GM21526 (cell line): ENCODE results near the gene COX7B.
"Not testable (repeated sequence)": the region's sequence is repeated elsewhere in the genome, so short reads cannot be mapped to it uniquely, and the experiment has no call there.

Source experiments
- ATAC-seq: cut with Tn5 transposase; IDR thresholded peaks from one replicate; pipeline ENCODE4 v1.9.1; 2021; ENCODE audit warnings: moderate library complexity; ENCODE audit not compliant: unreplicated experiment, low FRiP score

Gene COX7B

DNA sequence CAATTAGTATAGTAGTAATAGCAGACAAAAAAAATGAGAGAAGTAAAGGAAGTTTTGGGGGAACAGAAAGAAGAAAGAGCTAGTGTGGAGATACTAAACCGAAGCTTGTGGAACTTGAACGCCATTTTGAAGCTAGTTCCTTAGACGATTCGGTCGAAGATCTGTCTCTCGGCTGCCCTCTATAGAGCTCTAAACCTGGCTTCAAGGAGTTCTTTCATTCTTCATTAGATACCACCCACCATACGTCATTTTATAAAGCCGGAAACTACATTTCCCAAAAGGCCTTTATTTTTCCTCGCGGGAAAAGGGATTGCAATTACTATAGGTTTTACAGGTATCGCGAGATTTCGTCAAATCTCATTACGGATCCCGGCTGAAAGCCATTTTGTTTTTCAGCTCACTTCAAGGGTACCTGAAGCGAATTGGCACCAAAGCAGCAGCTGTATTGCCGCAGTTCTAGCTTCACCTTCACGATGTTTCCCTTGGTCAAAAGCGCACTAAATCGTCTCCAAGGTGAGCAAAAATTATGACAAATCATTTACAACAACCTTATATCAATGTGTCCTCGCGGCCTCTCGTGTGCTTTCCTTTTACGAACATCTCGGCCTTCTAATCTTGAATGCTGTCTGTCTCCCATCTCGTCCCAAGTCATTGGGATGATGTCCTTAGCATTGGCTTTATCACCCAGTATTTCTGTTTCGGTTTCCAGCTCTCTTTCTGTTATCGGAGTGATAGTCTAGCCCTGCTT is at the start of gene COX7B:
Gene COX7B, plus strand, starts transcription at position 388 of the 748 bp plus-strand sequence. Its CDS starts 86 bp downstream, at position 474.
- peak; percentile 54 for ATAC-seq

DNA sequence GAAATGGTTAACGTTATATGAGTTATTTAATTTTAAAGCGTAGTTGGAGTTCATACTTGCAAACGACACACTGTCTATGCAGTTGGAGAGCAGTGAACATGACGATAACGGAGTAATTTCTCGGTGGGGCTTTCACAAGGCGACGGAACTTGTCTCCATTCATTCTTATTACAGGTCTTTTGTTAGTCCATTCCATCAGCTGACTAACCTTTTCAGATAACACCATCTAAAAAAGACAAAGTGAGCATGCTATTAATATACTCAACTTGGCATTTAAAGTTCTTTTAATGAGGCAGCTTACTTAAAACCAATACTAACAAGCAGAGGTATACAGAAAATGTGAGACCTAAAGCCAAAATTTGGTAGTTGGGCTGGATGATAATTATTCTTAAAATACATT is 23.9 kb upstream of the COX7B start:
- no peak for ATAC-seq

DNA sequence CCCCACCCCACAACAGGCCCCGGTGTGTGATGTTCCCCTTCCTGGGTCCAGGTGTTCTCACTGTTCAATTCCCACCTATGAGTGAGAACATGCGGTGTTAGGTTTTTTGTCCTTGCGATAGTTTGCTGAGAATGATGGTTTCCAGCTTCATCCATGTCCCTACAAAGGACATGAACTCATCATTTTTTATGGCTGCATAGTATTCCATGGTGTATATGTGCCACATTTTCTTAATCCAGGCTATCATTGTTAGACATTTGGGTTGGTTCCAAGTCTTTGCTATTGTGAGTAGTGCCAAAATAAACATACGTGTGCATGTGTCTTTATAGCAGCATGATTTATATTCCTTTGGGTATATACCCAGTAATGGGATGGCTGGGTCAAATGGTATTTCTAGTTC is 17.9 kb upstream of the COX7B start:
- ATAC-seq, result not testable (repeated sequence)

DNA sequence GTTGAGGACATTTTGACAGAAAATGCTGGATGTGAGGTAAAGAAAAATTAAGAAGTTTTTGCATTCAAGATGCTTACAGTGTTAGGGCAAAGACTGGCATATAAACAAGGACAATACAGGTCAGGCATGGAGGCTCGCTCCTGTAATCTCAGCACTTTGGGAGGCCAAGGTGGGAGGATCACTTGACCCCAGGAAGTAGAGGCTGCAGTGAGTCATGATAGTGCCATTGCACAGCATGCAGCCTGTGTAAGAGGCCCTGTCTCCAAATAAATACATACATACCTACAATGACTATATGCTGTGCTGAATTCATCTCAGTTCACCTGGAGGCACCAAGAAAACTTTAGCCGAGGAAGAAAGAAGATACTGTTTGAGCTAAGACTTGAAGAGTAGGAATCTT is 6.4 kb upstream of the COX7B start:
- no peak for ATAC-seq

GRCh38 chrX:77893713-77894112 is 5.6 kb upstream of the COX7B start:
- ATAC-seq, result no peak

DNA sequence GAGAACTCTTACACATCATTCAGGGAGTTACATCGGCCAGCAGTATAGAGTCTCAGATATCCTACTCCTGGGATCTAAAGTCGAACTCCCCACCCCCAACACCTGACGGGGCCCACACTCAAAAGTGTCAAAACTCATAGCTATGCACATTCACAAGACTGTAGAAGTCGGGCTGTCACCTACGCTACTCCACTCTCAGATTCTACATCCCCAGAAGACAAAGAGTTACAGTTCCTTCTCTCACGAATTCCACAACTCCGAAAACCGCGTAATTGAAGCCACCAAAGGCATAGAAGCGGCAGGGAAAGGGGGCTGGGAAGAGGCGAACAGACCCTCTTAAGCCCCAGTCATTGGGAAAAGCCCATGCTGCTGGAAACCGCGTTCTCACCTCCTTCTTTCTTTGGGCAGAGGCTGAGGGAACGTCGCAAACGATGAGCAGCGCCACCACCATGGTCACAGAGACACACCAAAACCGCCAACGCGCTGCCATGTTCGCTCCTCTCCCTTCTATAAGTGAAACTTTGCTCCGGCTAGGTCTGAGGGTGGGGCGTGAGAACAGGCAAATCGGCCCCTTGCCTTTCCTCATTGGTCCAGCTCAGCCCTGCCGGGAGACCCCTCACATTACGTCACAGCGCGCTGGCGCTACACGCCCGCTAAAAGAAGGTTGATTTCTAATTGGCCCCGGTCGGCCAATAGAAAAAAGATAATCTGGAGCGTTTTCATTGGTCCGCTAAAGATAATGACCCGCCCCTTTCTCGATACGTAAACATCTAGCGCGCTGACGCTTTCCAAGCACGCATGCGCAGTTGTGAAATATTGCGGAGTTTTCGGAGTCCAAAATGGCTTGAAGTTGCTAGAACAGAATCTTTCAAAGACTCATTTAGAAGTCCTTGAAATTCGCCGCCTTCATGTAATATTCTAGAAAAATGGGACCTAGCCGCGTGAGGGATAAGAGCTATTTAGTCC is 4.1 kb upstream of the COX7B start, which contains the start of gene MAGT1:
Gene MAGT1, minus strand, starts transcription at position 515 of the 966 bp plus-strand sequence. Its CDS starts 25 bp downstream, at position 490.
- peak; percentile 87 for ATAC-seq

DNA sequence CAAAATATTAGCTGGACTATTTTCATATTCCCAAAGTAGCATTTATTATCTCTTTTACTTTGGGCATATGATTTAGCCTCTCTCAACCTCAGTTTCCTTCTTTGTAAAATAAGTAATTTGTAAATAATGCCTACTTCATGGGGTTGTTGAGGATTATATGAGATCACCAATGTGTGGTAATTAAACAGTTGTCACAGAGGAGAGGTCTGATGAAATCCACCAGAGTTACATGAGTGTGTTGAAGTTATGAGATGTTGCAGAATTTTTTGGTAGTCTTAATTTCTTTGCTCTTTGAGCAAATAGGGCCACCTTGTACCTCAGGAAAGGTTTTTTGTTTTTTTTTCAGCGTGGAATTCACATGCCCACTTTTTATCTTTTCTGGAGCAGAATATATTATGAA is 1.4 kb downstream of the COX7B start:
- no peak for ATAC-seq

GRCh38 chrX:77901506-77901905 is 2.2 kb downstream of the COX7B start:
- ATAC-seq, result no peak

GRCh38 chrX:77910108-77910840 is 11.0 kb downstream of the COX7B start, which contains the start of gene ATP7A:
ATP7A (plus strand) TSS chrX:77910693; CDS start chrX:77971642, 60,949 bp downstream.
- ATAC-seq, result peak; percentile 85

DNA sequence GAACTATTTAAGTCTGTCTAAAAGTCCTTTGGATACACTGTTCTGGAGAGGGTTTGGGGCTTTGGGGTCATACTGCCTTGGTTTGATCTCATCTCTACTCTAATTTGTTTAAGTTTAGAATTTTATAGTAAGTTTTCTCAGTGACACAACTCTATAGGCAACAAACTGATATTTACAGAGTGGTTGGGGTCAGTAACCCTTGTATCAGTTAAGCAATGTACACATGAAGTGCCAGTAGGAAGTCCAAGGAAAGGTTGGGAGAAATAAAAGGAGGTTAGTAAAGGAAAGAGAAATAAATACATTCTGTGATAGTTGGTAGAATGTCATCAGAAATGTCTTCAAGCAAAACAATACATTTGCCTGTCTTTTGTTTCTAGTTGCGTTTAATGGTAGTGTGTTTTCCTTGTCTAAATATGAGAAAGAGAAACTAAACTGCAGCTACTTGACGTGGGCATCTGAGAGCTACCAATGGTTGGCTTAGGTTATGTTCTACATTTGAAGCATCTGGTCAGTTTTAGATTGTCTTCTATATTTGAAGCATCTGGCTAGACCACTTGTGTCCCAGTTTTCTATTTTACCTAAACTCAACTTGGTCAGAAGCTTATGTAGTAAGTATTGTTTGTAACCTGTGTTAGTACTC is 18.1 kb downstream of the COX7B start:
- peak; percentile 53 for ATAC-seq

- no peak for ATAC-seq
These were observed 19.3 kb downstream of the COX7B start for GRCh38 chrX:77918568-77918967.

GRCh38 chrX:77919370-77919769 is 20.1 kb downstream of the COX7B start:
- not testable (repeated sequence) for ATAC-seq

DNA sequence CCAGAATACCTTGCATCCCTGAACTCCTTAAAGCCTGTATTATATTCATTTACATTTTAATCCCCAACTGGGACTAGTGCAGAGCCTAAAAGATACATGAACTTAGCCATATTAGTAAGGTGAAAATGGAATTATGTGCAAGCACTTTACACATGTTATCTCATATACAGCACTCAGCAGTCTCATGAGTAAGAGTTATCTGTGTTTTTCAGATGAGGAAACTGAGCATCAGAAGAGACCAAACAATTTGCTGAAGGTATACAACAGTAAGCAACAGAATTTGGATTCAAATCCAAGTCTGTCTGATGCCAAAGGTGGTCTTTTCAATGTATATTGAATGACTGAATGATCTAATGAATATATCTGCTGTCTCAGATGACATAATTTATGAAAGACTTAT is 23.5 kb downstream of the COX7B start:
- no peak for ATAC-seq

- ATAC-seq, result no peak
These were observed 25.1 kb downstream of the COX7B start for GRCh38 chrX:77924320-77924859.

- no peak for ATAC-seq
These were observed 26.5 kb downstream of the COX7B start for GRCh38 chrX:77925764-77926163.

- no peak for ATAC-seq
These were observed 31.3 kb downstream of the COX7B start for GRCh38 chrX:77930581-77930980.

DNA sequence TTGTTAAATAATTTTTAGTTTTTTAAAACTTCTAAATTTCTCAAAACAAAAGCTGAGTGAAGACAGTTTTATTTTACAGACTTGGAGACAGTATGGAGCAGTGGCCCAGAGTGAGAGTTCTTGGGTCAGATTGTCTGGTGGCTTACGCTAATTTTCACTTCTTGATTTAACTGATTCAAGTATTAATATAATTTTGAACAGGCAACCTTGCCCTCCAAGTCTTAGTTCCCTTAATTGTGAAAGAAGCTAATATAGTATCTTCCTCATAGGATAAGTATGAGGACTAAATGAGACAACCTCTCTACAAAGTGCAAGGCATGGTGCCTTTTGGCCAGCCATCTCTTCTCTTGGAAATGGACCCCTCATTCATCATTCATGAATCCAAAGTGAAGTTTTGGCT is 36.6 kb downstream of the COX7B start:
- ATAC-seq, result no peak

DNA sequence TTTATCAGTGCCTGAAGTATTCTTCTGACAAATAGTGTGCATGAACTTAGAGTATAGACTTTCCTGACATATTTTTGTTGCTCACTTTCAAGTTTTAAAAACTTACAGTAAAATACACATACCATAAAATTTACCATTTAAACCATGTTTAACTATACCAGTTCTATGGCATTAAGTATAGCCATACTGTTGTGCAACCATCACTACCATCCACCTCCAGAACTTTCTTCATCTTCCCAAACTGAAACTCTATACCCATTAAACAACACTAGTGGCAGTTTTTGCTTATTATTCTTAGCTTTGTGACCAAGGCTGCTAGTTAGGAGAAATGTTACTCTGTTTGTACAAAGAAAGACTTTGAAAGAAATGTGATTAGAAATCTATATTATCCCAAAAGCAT is 37.0 kb downstream of the COX7B start:
- ATAC-seq, result no peak

DNA sequence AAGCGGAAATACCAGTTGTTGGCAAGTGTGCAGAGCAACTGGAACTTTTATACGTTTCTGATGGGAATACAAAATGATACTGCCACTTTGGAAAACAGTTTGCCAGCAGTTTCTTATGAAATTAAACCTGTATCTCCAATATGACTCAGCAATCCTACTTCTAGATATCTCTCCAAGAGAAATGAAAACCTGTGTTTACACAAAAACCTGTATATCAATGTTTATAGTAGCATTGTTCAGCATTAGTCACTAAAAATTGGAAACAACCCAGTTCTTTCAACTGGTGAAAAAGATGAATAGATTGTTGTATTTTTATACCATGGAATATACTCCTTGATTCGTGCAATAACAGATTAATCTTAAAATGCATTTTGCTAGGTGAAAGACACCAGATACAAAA is 38.0 kb downstream of the COX7B start:
- ATAC-seq, result no peak
